Neural cell (in vitro differentiated cells): ENCODE measurements around the gene RBMS3. TPM values are rescaled to one million over a fixed set of nuclear protein-coding genes. Genes with fewer than 3 reads are reported as not detected.

ENCODE experiments used
- H2AFZ ChIP-seq: fragments of 200-600, 300-800 bp; sonication (generic), shearing (Covaris generic); 2 replicates; pipeline ENCODE4 v1.6.0; 2014; ENCODE audit warnings: low read depth, mild to moderate bottlenecking, antibody characterized with exemption, low read length, moderate library complexity
- H3F3A ChIP-seq: fragments of 200-600 bp; shearing (Covaris generic); 2 replicates; pipeline ENCODE4 v1.6.1; 2016; ENCODE audit warnings: mild to moderate bottlenecking, moderate library complexity, mixed read lengths, antibody characterized with exemption, low read length; ENCODE audit not compliant: insufficient read depth, poor library complexity, severe bottlenecking
- H3K27ac ChIP-seq: fragments of 200-600, 300-800 bp; sonication (generic), shearing (Covaris generic); 2 replicates; pipeline ENCODE4 v1.5.1; 2014; ENCODE audit warnings: mild to moderate bottlenecking, low read length, moderate library complexity
- H3K27me3 ChIP-seq: fragments of 300-800, 200-600 bp; sonication (generic), shearing (Covaris generic); 2 replicates; pipeline ENCODE4 v1.6.0; 2014; ENCODE audit warnings: mild to moderate bottlenecking, low read depth, low read length, moderate library complexity; ENCODE audit not compliant: insufficient read depth
- H3K36me3 ChIP-seq: fragments of 300-800, 200-600 bp; sonication (generic), shearing (Covaris generic); 2 replicates; pipeline ENCODE4 v1.5.1; 2014; ENCODE audit warnings: mild to moderate bottlenecking, antibody characterized with exemption, low read length, moderate library complexity; ENCODE audit not compliant: insufficient read depth
- H3K4me2 ChIP-seq: fragments of 300-800, 200-600 bp; sonication (generic), shearing (Covaris generic); 2 replicates; pipeline ENCODE4 v1.6.0; 2014; ENCODE audit warnings: mild to moderate bottlenecking, low read length
- H3K4me3 ChIP-seq: fragments of 300-800, 200-600 bp; sonication (generic), shearing (Covaris generic); 2 replicates; pipeline ENCODE4 v1.5.1; 2014; ENCODE audit warnings: mild to moderate bottlenecking, low read length, moderate library complexity
- H3K79me2 ChIP-seq: fragments of 200-600 bp; shearing (Covaris generic); replicated peaks from 2 replicates; pipeline ENCODE4 v1.6.0; 2014; ENCODE audit warnings: mild to moderate bottlenecking, low read length, moderate library complexity; ENCODE audit not compliant: insufficient read depth
- H3K9ac ChIP-seq: fragments of 300-800, 200-600 bp; sonication (generic), shearing (Covaris generic); 2 replicates; pipeline ENCODE4 v1.6.1; 2016; ENCODE audit warnings: mild to moderate bottlenecking, low read length, mixed read lengths
- H3K9me2 ChIP-seq: fragments of 200-600 bp; shearing (Covaris generic); 2 replicates; pipeline ENCODE4 v1.6.1; 2016; ENCODE audit warnings: mild to moderate bottlenecking, low read length, mixed read lengths; ENCODE audit not compliant: insufficient read depth
- H3K9me3 ChIP-seq: fragments of 200-600, 300-800 bp; sonication (generic), shearing (Covaris generic); 2 replicates; pipeline ENCODE4 v1.6.1; 2016; ENCODE audit warnings: mild to moderate bottlenecking, mixed run types, low read length, moderate library complexity, mixed read lengths
- H4K20me1 ChIP-seq: fragments of 200-600 bp; shearing (Covaris generic); 2 replicates; pipeline ENCODE4 v1.6.1; 2016; ENCODE audit warnings: mild to moderate bottlenecking, mixed run types; ENCODE audit not compliant: insufficient read depth
- CTCF ChIP-seq: fragments of 450-650 bp; IDR thresholded peaks from 2 replicates; pipeline ENCODE4 v1.5.1; 2014; ENCODE audit warnings: antibody characterized with exemption, mild to moderate bottlenecking, moderate library complexity; ENCODE audit not compliant: poor library complexity, severe bottlenecking
- EP300 ChIP-seq: fragments of 450-650 bp; conservative IDR thresholded peaks from 2 replicates; pipeline ENCODE4 v1.6.1; 2014; ENCODE audit warnings: antibody characterized with exemption, mild to moderate bottlenecking, moderate library complexity; ENCODE audit not compliant: poor library complexity, severe bottlenecking
- EZH2 ChIP-seq: fragments of 200-600, 300-800 bp; shearing (Covaris generic), sonication (generic); IDR thresholded peaks from 2 replicates; pipeline ENCODE4 v1.6.1; 2014; ENCODE audit warnings: antibody characterized with exemption, low read length, borderline replicate concordance, mild to moderate bottlenecking; ENCODE audit not compliant: insufficient read depth, poor library complexity, severe bottlenecking
- MXI1 ChIP-seq: fragments of 450-650 bp; conservative IDR thresholded peaks from 2 replicates; pipeline ENCODE4 v1.6.1; 2014; ENCODE audit warnings: antibody characterized with exemption, mild to moderate bottlenecking; ENCODE audit not compliant: poor library complexity, severe bottlenecking
- POLR2AphosphoS5 ChIP-seq: IDR thresholded peaks from 2 replicates; pipeline ENCODE4 v1.6.1; 2012
- RAD21 ChIP-seq: fragments of 450-650 bp; conservative IDR thresholded peaks from 2 replicates; pipeline ENCODE4 v1.6.1; 2014; ENCODE audit warnings: antibody characterized with exemption, mild to moderate bottlenecking, moderate library complexity
- REST ChIP-seq: IDR thresholded peaks from 2 replicates; pipeline ENCODE4 v1.6.1; 2012; ENCODE audit warnings: borderline replicate concordance
- SMC3 ChIP-seq: fragments of 450-650 bp; conservative IDR thresholded peaks from 2 replicates; pipeline ENCODE4 v1.6.1; 2014; ENCODE audit warnings: antibody characterized with exemption, mild to moderate bottlenecking, moderate library complexity; ENCODE audit not compliant: poor library complexity
- TAF1 ChIP-seq: IDR thresholded peaks from 2 replicates; pipeline ENCODE4 v1.6.1; 2012; ENCODE audit warnings: low read depth
- polyA plus RNA-seq: library from polyadenylated mRNA; depleted of rRNA; stranded (reverse); fragments of >200 nt; gene quantifications from 2 replicates; pipeline ENCODE4 v1.2.3, GENCODE V29; 2014

The RBMS3 gene
- polyA plus RNA-seq, 1 donor from 2014 or later: 0.53 TPM

- TF ChIP-seq EP300 (no peak), TAF1 (no peak), MXI1 (no peak), EZH2 (no peak), CTCF (no peak), POLR2AphosphoS5 (no peak), REST (no peak), SMC3 (no peak), RAD21 (no peak)
- H3K36me3 ChIP-seq: no peaks in the 10 kb centered on the region
- H3K4me2 ChIP-seq: no peak overlapping the region
- H2AFZ ChIP-seq: no peak overlapping the region
- no peaks in the 10 kb centered on the region for H3K9me2 ChIP-seq
- H3K9me3 ChIP-seq: no peaks in the 10 kb centered on the region
- no peaks in the 10 kb centered on the region for H3K79me2 ChIP-seq
- H3K4me3 ChIP-seq: no peak overlapping the region
- no peak overlapping the region for H3K27ac ChIP-seq
- H3K9ac ChIP-seq: no peak overlapping the region
- H4K20me1 ChIP-seq: no peaks in the 10 kb centered on the region
- no peaks in the 10 kb centered on the region for H3K27me3 ChIP-seq
- H3F3A ChIP-seq: no peaks in the 10 kb centered on the region
Measured at GRCh38 chr3:30006111-30006510, 725.2 kb downstream of the RBMS3 start.

GRCh38 chr3:30007668-30008067 lies 726.8 kb downstream of the RBMS3 start:
- no peaks in the 10 kb centered on the region for H4K20me1 ChIP-seq
- no peak overlapping the region for H3K4me3 ChIP-seq
- no peaks in the 10 kb centered on the region for H3K9me3 ChIP-seq
- no peaks in the 10 kb centered on the region for H3K36me3 ChIP-seq
- no peaks in the 10 kb centered on the region for H3K27me3 ChIP-seq
- no peaks in the 10 kb centered on the region for H3F3A ChIP-seq
- H3K27ac ChIP-seq: no peak overlapping the region
- no peaks in the 10 kb centered on the region for H3K79me2 ChIP-seq
- TF ChIP-seq POLR2AphosphoS5 (no peak), RAD21 (no peak), EZH2 (no peak), CTCF (no peak), REST (no peak), EP300 (no peak), TAF1 (no peak), SMC3 (no peak), MXI1 (no peak)
- no peaks in the 10 kb centered on the region for H3K9me2 ChIP-seq
- H2AFZ ChIP-seq: no peak overlapping the region
- H3K9ac ChIP-seq: no peak overlapping the region
- H3K4me2 ChIP-seq: no peak overlapping the region
